NCI-H526 (cell line): Measurements from ENCODE around the gene MAK.
"Not testable (repeated sequence)": the region's sequence is repeated elsewhere in the genome, so short reads cannot be mapped to it uniquely, and the experiment has no call there.

ENCODE experiments used
- DNase-seq, 2 experiments: peaks; one replicate each; lab custom pipeline; 2025; lab: John Stamatoyannopoulos, UW

MAK gene

GRCh38 chr6:10837995-10838793, at the start of gene MAK:
Gene MAK (minus strand): TSS chr6:10838539. CDS start chr6:10830648, 7,891 bp downstream.
- peak; percentile 85 to 94 for DNase-seq

GRCh38 chr6:10886691-10887502, 48.6 kb upstream of the MAK start, which contains the start of gene SYCP2L:
Gene SYCP2L (plus strand): TSS chr6:10887052. CDS start chr6:10887127, 75 bp downstream.
- peak; percentile 76 to 85 for DNase-seq

GRCh38 chr6:10886365-10886690, 48.0 kb upstream of the MAK start:
- not testable (repeated sequence) for DNase-seq

- DNase-seq, result no peak
Measured at GRCh38 chr6:10884245-10884972, 46.1 kb upstream of the MAK start.

GRCh38 chr6:10883312-10884244, 45.2 kb upstream of the MAK start:
- no peak for DNase-seq

GRCh38 chr6:10882657-10883171, 44.4 kb upstream of the MAK start:
- no peak for DNase-seq

- DNase-seq, result not testable (repeated sequence)
Measured at GRCh38 chr6:10882253-10882630, 43.9 kb upstream of the MAK start.

GRCh38 chr6:10880366-10880765, 42.0 kb upstream of the MAK start:
- no peak for DNase-seq

- no peak for DNase-seq
Measured at GRCh38 chr6:10877871-10878270, 39.5 kb upstream of the MAK start.

- DNase-seq, result no peak
Measured at GRCh38 chr6:10877012-10877411, 38.7 kb upstream of the MAK start.

GRCh38 chr6:10875026-10875425, 36.7 kb upstream of the MAK start:
- DNase-seq, result no peak

- DNase-seq, result no peak
Measured at GRCh38 chr6:10874207-10874606, 35.9 kb upstream of the MAK start.

GRCh38 chr6:10873374-10873773, 35.0 kb upstream of the MAK start:
- DNase-seq, result no peak

- DNase-seq, result no peak
Measured at GRCh38 chr6:10867952-10868351, 29.6 kb upstream of the MAK start.

- DNase-seq, result not testable (repeated sequence)
Measured at GRCh38 chr6:10866709-10867108, 28.4 kb upstream of the MAK start.

GRCh38 chr6:10863031-10863430, 24.7 kb upstream of the MAK start:
- DNase-seq, result not testable (repeated sequence)

GRCh38 chr6:10862361-10862760, 24.0 kb upstream of the MAK start:
- no peak for DNase-seq

- DNase-seq, result no peak
Measured at GRCh38 chr6:10861086-10861485, 22.7 kb upstream of the MAK start.

- no peak for DNase-seq
Measured at GRCh38 chr6:10857259-10857658, 18.9 kb upstream of the MAK start.

GRCh38 chr6:10854922-10855632, 16.7 kb upstream of the MAK start:
- peak in 1 of 2 experiments; percentile 11 for DNase-seq
